Measurements from ENCODE around the gene MAP4K5. TPM values are rescaled to one million over a fixed set of nuclear protein-coding genes. Genes with fewer than 3 reads are reported as not detected.
"Not testable (repeated sequence)": the region's sequence is repeated elsewhere in the genome, so short reads cannot be mapped to it uniquely, and the experiment has no call there.

The MAP4K5 gene
- total RNA-seq, 1 experiment from 2014 or later = 48.4 TPM

GRCh38 chr14:50539051-50539450 is 6.7 kb upstream of the MAP4K5 start:
- no peak for TF ChIP-seq CTCF (IDR thresholded peaks at IDR 0.05; ENCODE audit: insufficient read depth in 1 of 2, low read depth in 1 of 2, low read length in 1 of 2, severe bottlenecking in 1 of 2, unreplicated experiment in 1 of 2)
- H3K36me3 ChIP-seq (ENCODE audit: control insufficient read depth, insufficient read depth, low read length) = no peaks in the 10 kb centered on the region
- peaks cover 2% of the 10 kb centered on the region for H3K27me3 Mint-ChIP-seq (ENCODE audit: insufficient read depth, unreplicated experiment)
- ChIA-PET CTCF (interaction anchor here (0.6 kb wide), 1 partner anchor 233 kb away, joined by 3 read pairs; no protein-coding TSS in a partner anchor), POLR2A (no interaction called here)
- peaks cover 10% of the 10 kb centered on the region; the same call in 1 of the 2 replicates for H3K4me1 ChIP-seq
- peaks cover 21% of the 10 kb centered on the region for H3K9me3 Mint-ChIP-seq (ENCODE audit: unreplicated experiment)
- H3K9me3 ChIP-seq = peaks cover 5% of the 10 kb centered on the region; the same call in 1 of the 2 replicates
- no peaks in the 10 kb centered on the region for H3K36me3 Mint-ChIP-seq (ENCODE audit: insufficient read depth, unreplicated experiment)
- intact Hi-C loops (cut with micrococcal nuclease; ENCODE audit: unreplicated experiment) = no loop called here
- no peaks in the 10 kb centered on the region for H3K27me3 ChIP-seq (replicated peaks; ENCODE audit: control insufficient read depth, insufficient read depth, low read length)
- no peak overlapping the region for H3K27ac Mint-ChIP-seq (ENCODE audit: unreplicated experiment)
- peaks cover 6% of the 10 kb centered on the region for H3K4me1 Mint-ChIP-seq (ENCODE audit: low read depth, unreplicated experiment)
- H3K4me3 ChIP-seq (ENCODE audit: low read depth, low read length) = no peak overlapping the region
- no peak overlapping the region for H3K4me3 Mint-ChIP-seq (ENCODE audit: unreplicated experiment)
- DNase-seq = no peak
- BruUV-seq (replicated peaks) = no TSS peak

- H3K27ac Mint-ChIP-seq (ENCODE audit: unreplicated experiment); H3K9me3 ChIP-seq; DNase-seq; H3K4me1 ChIP-seq; H3K27me3 ChIP-seq (replicated peaks; ENCODE audit: control insufficient read depth, insufficient read depth, low read length); H3K27me3 Mint-ChIP-seq (ENCODE audit: insufficient read depth, unreplicated experiment); H3K4me3 ChIP-seq (ENCODE audit: low read depth, low read length); H3K4me1 Mint-ChIP-seq (ENCODE audit: low read depth, unreplicated experiment); BruUV-seq (replicated peaks); H3K4me3 Mint-ChIP-seq (ENCODE audit: unreplicated experiment); H3K36me3 ChIP-seq (ENCODE audit: control insufficient read depth, insufficient read depth, low read length); POLR2A ChIA-PET; CTCF ChIA-PET; H3K36me3 Mint-ChIP-seq (ENCODE audit: insufficient read depth, unreplicated experiment); intact Hi-C loops (cut with micrococcal nuclease; ENCODE audit: unreplicated experiment): not testable (repeated sequence)
- H3K9me3 Mint-ChIP-seq (ENCODE audit: unreplicated experiment) = peaks cover 21% of the 10 kb centered on the region
These were observed 5.7 kb upstream of the MAP4K5 start for GRCh38 chr14:50538034-50538433.

GRCh38 chr14:50534997-50535396 is 2.6 kb upstream of the MAP4K5 start:
- no peaks in the 10 kb centered on the region for H3K36me3 ChIP-seq (ENCODE audit: control insufficient read depth, insufficient read depth, low read length)
- Mint-ChIP-seq H3K4me3 (ENCODE audit: unreplicated experiment) (no peak overlapping the region), H3K4me1 (ENCODE audit: low read depth, unreplicated experiment) (peaks cover 13% of the 10 kb centered on the region), H3K27me3 (ENCODE audit: insufficient read depth, unreplicated experiment) (peaks cover 2% of the 10 kb centered on the region), H3K9me3 (ENCODE audit: unreplicated experiment) (peaks cover 21% of the 10 kb centered on the region), H3K27ac (ENCODE audit: unreplicated experiment) (no peak overlapping the region), H3K36me3 (ENCODE audit: insufficient read depth, unreplicated experiment) (no peaks in the 10 kb centered on the region)
- no peaks in the 10 kb centered on the region for H3K27me3 ChIP-seq (replicated peaks; ENCODE audit: control insufficient read depth, insufficient read depth, low read length)
- ChIA-PET POLR2A (no interaction called here), CTCF (no interaction called here)
- DNase-seq = no peak
- intact Hi-C loops (cut with micrococcal nuclease; ENCODE audit: unreplicated experiment) = loop anchor here (5.0 kb wide), 4 partner anchors 138 to 668 kb away; partner anchors contain the start of genes CDKL1 and VCPKMT
- no peak overlapping the region for H3K4me3 ChIP-seq (ENCODE audit: low read depth, low read length)
- H3K9me3 ChIP-seq = peaks cover 5% of the 10 kb centered on the region; the same call in 1 of the 2 replicates
- TF ChIP-seq CTCF (IDR thresholded peaks at IDR 0.05; ENCODE audit: insufficient read depth in 1 of 2, low read depth in 1 of 2, low read length in 1 of 2, severe bottlenecking in 1 of 2, unreplicated experiment in 1 of 2) = no peak
- H3K4me1 ChIP-seq = peaks cover 12% of the 10 kb centered on the region
- no TSS peak for BruUV-seq (replicated peaks)

GRCh38 chr14:50534416-50534815 is 2.0 kb upstream of the MAP4K5 start:
- intact Hi-C loops (cut with micrococcal nuclease; ENCODE audit: unreplicated experiment) = loop anchor here (5.0 kb wide), 4 partner anchors 137 to 667 kb away; partner anchors contain the start of genes CDKL1 and VCPKMT
- POLR2A ChIA-PET = no interaction called here
- H3K9me3 ChIP-seq = peaks cover 5% of the 10 kb centered on the region; the same call in 1 of the 2 replicates
- H3K27me3 Mint-ChIP-seq (ENCODE audit: insufficient read depth, unreplicated experiment) = peaks cover 2% of the 10 kb centered on the region
- CTCF ChIA-PET = no interaction called here
- TF ChIP-seq CTCF (IDR thresholded peaks at IDR 0.05; ENCODE audit: insufficient read depth in 1 of 2, low read depth in 1 of 2, low read length in 1 of 2, severe bottlenecking in 1 of 2, unreplicated experiment in 1 of 2) = no peak
- peaks cover 19% of the 10 kb centered on the region for H3K4me1 Mint-ChIP-seq (ENCODE audit: low read depth, unreplicated experiment)
- BruUV-seq (replicated peaks) = no TSS peak
- H3K9me3 Mint-ChIP-seq (ENCODE audit: unreplicated experiment) = peaks cover 21% of the 10 kb centered on the region
- no peaks in the 10 kb centered on the region for H3K36me3 Mint-ChIP-seq (ENCODE audit: insufficient read depth, unreplicated experiment)
- H3K27ac Mint-ChIP-seq (ENCODE audit: unreplicated experiment) = no peak overlapping the region
- no peak overlapping the region for H3K4me3 Mint-ChIP-seq (ENCODE audit: unreplicated experiment)
- no peaks in the 10 kb centered on the region for H3K27me3 ChIP-seq (replicated peaks; ENCODE audit: control insufficient read depth, insufficient read depth, low read length)
- H3K4me1 ChIP-seq = peaks cover 14% of the 10 kb centered on the region
- no peak overlapping the region for H3K4me3 ChIP-seq (ENCODE audit: low read depth, low read length)
- no peaks in the 10 kb centered on the region for H3K36me3 ChIP-seq (ENCODE audit: control insufficient read depth, insufficient read depth, low read length)
- DNase-seq = no peak

Measured in Caco-2 (cell line).